Caco-2 (cell line): ENCODE results near the gene TSEN34. TPM values are rescaled to one million over a fixed set of nuclear protein-coding genes. Genes with fewer than 3 reads are reported as not detected.
A peak's percentile ranks its signal among the peaks of the same experiment; 100 is the strongest.
"Not testable (repeated sequence)": the region's sequence is repeated elsewhere in the genome, so short reads cannot be mapped to it uniquely, and the experiment has no call there.

ENCODE experiments used
- BruUV-seq: library from RNA; stranded (reverse); fragments of 400-500 nt; replicated peaks from 2 replicates; lab custom pipeline; 2021; lab: Mats Ljungman, UMichigan
- CTCF ChIA-PET: fragments of 300-600 bp; sonication (Branson Sonifier 250); formaldehyde crosslinking; loops from one replicate; lab custom pipeline; 2022; ENCODE audit warnings: antibody characterized with exemption; lab: Charles Lee
- POLR2A ChIA-PET: fragments of 300-600 bp; sonication (Branson Sonifier 250); formaldehyde crosslinking; loops from one replicate; lab custom pipeline; 2022; ENCODE audit warnings: antibody characterized with exemption; lab: Charles Lee
- DNase-seq, 2 experiments: peaks; one replicate each; pipeline versions ENCODE4 v3.0.0 to v3.0.0-alpha.2; 2020 to 2022
- H3K27me3 ChIP-seq: replicated peaks from 2 replicates; pipeline ENCODE4 v1.6.0; 2011; ENCODE audit warnings: low read length; ENCODE audit not compliant: control insufficient read depth, insufficient read depth
- H3K36me3 ChIP-seq: 2 replicates; pipeline ENCODE4 v1.5.1; 2011; ENCODE audit warnings: low read length; ENCODE audit not compliant: control insufficient read depth, insufficient read depth
- H3K4me1 ChIP-seq: fragments of 250-450 bp; sonication (Bioruptor Pico); 2 replicates; pipeline ENCODE4 v1.5.1; 2020; ENCODE audit warnings: mild to moderate bottlenecking
- H3K4me3 ChIP-seq: 2 replicates; pipeline ENCODE4 v1.5.1; 2011; ENCODE audit warnings: low read depth, mild to moderate bottlenecking, control low read depth, low read length
- H3K9me3 ChIP-seq: fragments of 250-450 bp; sonication (Bioruptor Pico); 2 replicates; pipeline ENCODE4 v1.5.1; 2020; ENCODE audit warnings: mild to moderate bottlenecking, moderate library complexity
- H3K27ac Mint-ChIP-seq: one replicate; pipeline ENCODE4 v1.8.0; 2022; ENCODE audit warnings: mixed read lengths; ENCODE audit not compliant: unreplicated experiment
- H3K27me3 Mint-ChIP-seq: one replicate; pipeline ENCODE4 v1.8.0; 2022; ENCODE audit warnings: mixed read lengths; ENCODE audit not compliant: insufficient read depth, unreplicated experiment
- H3K36me3 Mint-ChIP-seq: one replicate; pipeline ENCODE4 v1.8.0; 2022; ENCODE audit warnings: mild to moderate bottlenecking, mixed read lengths; ENCODE audit not compliant: insufficient read depth, unreplicated experiment
- H3K4me1 Mint-ChIP-seq: one replicate; pipeline ENCODE4 v1.8.0; 2022; ENCODE audit warnings: low read depth, mixed read lengths; ENCODE audit not compliant: unreplicated experiment
- H3K4me3 Mint-ChIP-seq: one replicate; pipeline ENCODE4 v1.8.0; 2022; ENCODE audit warnings: mild to moderate bottlenecking, moderate library complexity, mixed read lengths; ENCODE audit not compliant: unreplicated experiment
- H3K9me3 Mint-ChIP-seq: one replicate; pipeline ENCODE4 v1.8.0; 2022; ENCODE audit warnings: mixed read lengths; ENCODE audit not compliant: unreplicated experiment
- intact Hi-C: fragments of 100-400 bp; cut with micrococcal nuclease; formaldehyde crosslinking; loops from one replicate; pipeline ENCODE4 v1.10.0; 2022; ENCODE audit not compliant: unreplicated experiment
- total RNA-seq: library from RNA; stranded (reverse); gene quantifications from 2 replicates; pipeline ENCODE4 v1.2.3, GENCODE V29; 2022
- TF ChIP-seq, protein P1 (sequence below), 2 experiments: fragments of 200-600 bp in 1 of 2; IDR thresholded peaks; 1 replicate in 1 of 2; 2 replicates in 1 of 2; pipeline versions ENCODE4 v1.5.1 to v1.8.0; 2011 to 2022; ENCODE audit warnings: antibody characterized with exemption in 1 of 2, control low read depth in 1 of 2, inconsistent platforms in 1 of 2, low read depth in 1 of 2, low read length in 1 of 2, mild to moderate bottlenecking in 1 of 2, moderate library complexity in 1 of 2; ENCODE audit not compliant: insufficient read depth in 1 of 2, severe bottlenecking in 1 of 2, unreplicated experiment in 1 of 2

Gene TSEN34
- total RNA-seq, 1 experiment from 2014 or later, result 42.6 TPM

- H3K27me3 Mint-ChIP-seq, H3K9me3 ChIP-seq, H3K27ac Mint-ChIP-seq, H3K4me1 ChIP-seq, H3K36me3 ChIP-seq, H3K4me3 ChIP-seq, H3K4me3 Mint-ChIP-seq, intact Hi-C loops, BruUV-seq, H3K9me3 Mint-ChIP-seq, H3K4me1 Mint-ChIP-seq, H3K27me3 ChIP-seq, POLR2A ChIA-PET: not testable (repeated sequence)
- peaks cover 15% of the 10 kb centered on the region for H3K36me3 Mint-ChIP-seq
- CTCF ChIA-PET, result interaction anchor here (1.0 kb wide), 1 partner anchor 87 kb away, joined by 3 read pairs; the partner anchor contains the start of gene CNOT3
- DNase-seq, result peak in 1 of 2 experiments; percentile 14
Observed at GRCh38 chr19:54223937-54224281, 32.8 kb downstream of the TSEN34 start.

- H3K4me1 Mint-ChIP-seq, H3K9me3 ChIP-seq, BruUV-seq, H3K27me3 ChIP-seq, H3K27ac Mint-ChIP-seq, intact Hi-C loops, H3K9me3 Mint-ChIP-seq, H3K4me3 ChIP-seq, H3K4me1 ChIP-seq, DNase-seq, POLR2A ChIA-PET, H3K27me3 Mint-ChIP-seq, H3K4me3 Mint-ChIP-seq, CTCF ChIA-PET, H3K36me3 ChIP-seq: not testable (repeated sequence)
- peaks cover 10% of the 10 kb centered on the region for H3K36me3 Mint-ChIP-seq
Observed at GRCh38 chr19:54224619-54225018, 33.5 kb downstream of the TSEN34 start.

GRCh38 chr19:54229146-54229545, 38.0 kb downstream of the TSEN34 start:
- CTCF ChIA-PET, result no interaction called here
- H3K36me3 ChIP-seq, result no peaks in the 10 kb centered on the region
- no peak for DNase-seq
- intact Hi-C loops, result no loop called here
- TF ChIP-seq, protein P1, sequence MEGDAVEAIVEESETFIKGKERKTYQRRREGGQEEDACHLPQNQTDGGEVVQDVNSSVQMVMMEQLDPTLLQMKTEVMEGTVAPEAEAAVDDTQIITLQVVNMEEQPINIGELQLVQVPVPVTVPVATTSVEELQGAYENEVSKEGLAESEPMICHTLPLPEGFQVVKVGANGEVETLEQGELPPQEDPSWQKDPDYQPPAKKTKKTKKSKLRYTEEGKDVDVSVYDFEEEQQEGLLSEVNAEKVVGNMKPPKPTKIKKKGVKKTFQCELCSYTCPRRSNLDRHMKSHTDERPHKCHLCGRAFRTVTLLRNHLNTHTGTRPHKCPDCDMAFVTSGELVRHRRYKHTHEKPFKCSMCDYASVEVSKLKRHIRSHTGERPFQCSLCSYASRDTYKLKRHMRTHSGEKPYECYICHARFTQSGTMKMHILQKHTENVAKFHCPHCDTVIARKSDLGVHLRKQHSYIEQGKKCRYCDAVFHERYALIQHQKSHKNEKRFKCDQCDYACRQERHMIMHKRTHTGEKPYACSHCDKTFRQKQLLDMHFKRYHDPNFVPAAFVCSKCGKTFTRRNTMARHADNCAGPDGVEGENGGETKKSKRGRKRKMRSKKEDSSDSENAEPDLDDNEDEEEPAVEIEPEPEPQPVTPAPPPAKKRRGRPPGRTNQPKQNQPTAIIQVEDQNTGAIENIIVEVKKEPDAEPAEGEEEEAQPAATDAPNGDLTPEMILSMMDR (IDR thresholded peaks at IDR 0.05; ENCODE audit: insufficient read depth in 1 of 2, low read depth in 1 of 2, low read length in 1 of 2, severe bottlenecking in 1 of 2, unreplicated experiment in 1 of 2), result no peak
- no peak overlapping the region for H3K4me3 ChIP-seq
- H3K4me3 Mint-ChIP-seq, result no peak overlapping the region
- H3K36me3 Mint-ChIP-seq, result peaks cover 4% of the 10 kb centered on the region
- POLR2A ChIA-PET, result no interaction called here
- no peaks in the 10 kb centered on the region for H3K9me3 Mint-ChIP-seq
- H3K27me3 ChIP-seq, result no peaks in the 10 kb centered on the region
- peaks cover 9% of the 10 kb centered on the region for H3K4me1 ChIP-seq
- no peak overlapping the region for H3K27ac Mint-ChIP-seq
- peaks cover 24% of the 10 kb centered on the region for H3K4me1 Mint-ChIP-seq
- peaks cover 6% of the 10 kb centered on the region for H3K27me3 Mint-ChIP-seq
- no TSS peak for BruUV-seq
- no peaks in the 10 kb centered on the region for H3K9me3 ChIP-seq

- no peaks in the 10 kb centered on the region for H3K27me3 ChIP-seq
- no peaks in the 10 kb centered on the region for H3K36me3 ChIP-seq
- no TSS peak for BruUV-seq
- peaks cover 6% of the 10 kb centered on the region; the same call in 1 of the 2 replicates for H3K9me3 ChIP-seq
- POLR2A ChIA-PET, result no interaction called here
- Mint-ChIP-seq H3K4me1 (peaks cover 24% of the 10 kb centered on the region), H3K27me3 (peaks cover 6% of the 10 kb centered on the region), H3K36me3 (peaks cover 4% of the 10 kb centered on the region), H3K4me3 (no peak overlapping the region), H3K9me3 (no peaks in the 10 kb centered on the region), H3K27ac (no peak overlapping the region)
- DNase-seq, result no peak
- CTCF ChIA-PET, result no interaction called here
- TF ChIP-seq, protein P1 (IDR thresholded peaks at IDR 0.05; ENCODE audit: insufficient read depth in 1 of 2, low read depth in 1 of 2, low read length in 1 of 2, severe bottlenecking in 1 of 2, unreplicated experiment in 1 of 2), result no peak
- intact Hi-C loops, result loop anchor here (2.0 kb wide), 1 partner anchor 19 kb away; no protein-coding TSS in a partner anchor
- peaks cover 9% of the 10 kb centered on the region for H3K4me1 ChIP-seq
- H3K4me3 ChIP-seq, result no peak overlapping the region
Observed at GRCh38 chr19:54230031-54230430, 38.9 kb downstream of the TSEN34 start.
